ENCODE data around the gene MMP15. TPM values are rescaled to one million over a fixed set of nuclear protein-coding genes. Genes with fewer than 3 reads are reported as not detected.

The MMP15 gene
- total and polyA plus RNA-seq, 4 donors: 19.5 to 44.5 (median 29.4) TPM

GRCh38 chr16:58096249-58096648 is 70.7 kb downstream of the MMP15 start:
- WGBS, 2 donors: 49 to 75% methylated on average over 2 of the region's 2 CpGs
- no peak for TF ChIP-seq CTCF (IDR thresholded peaks at IDR 0.05; ENCODE audit: control extremely low read depth, extremely low read depth)
- Histone ChIP-seq H3K27me3 (ENCODE audit: control insufficient read depth in 3 of 3, insufficient read depth in 3 of 3, low read length in 2 of 3) (no peaks in the 10 kb centered on the region), H3K27ac (ENCODE audit: low read depth in 1 of 2, low read length in 1 of 2) (no peak overlapping the region), H3K36me3 (ENCODE audit: control insufficient read depth in 4 of 4, insufficient read depth in 4 of 4, low read length in 4 of 4) (no peaks in the 10 kb centered on the region), H3K4me3 (no peak overlapping the region), H3K9ac (ENCODE audit: insufficient read depth in 1 of 2, low read length in 2 of 2) (no peak overlapping the region), H3K4me1 (ENCODE audit: control insufficient read depth in 5 of 5, insufficient read depth in 5 of 5, low read length in 5 of 5) (peaks cover 0 to 7% (median 0%) of the 10 kb centered on the region in 5 donors), H3K9me3 (ENCODE audit: control insufficient read depth in 4 of 4, insufficient read depth in 3 of 4, low read length in 3 of 4) (no peaks in the 10 kb centered on the region)
- no peak for ATAC-seq (ENCODE audit: insufficient read depth, low FRiP score)
- DNase-seq: no peak

Small RNAs within 50 kb of the gene (small RNA-seq; reads per million reads assigned to genes)
- gene RF00019 (ENCODE audit: low replicate concordance): not detected

Other genes with a start within 250 kb of the MMP15 start
- 100 to 1,000 TPM in 1 of 2 donors, 10 to 100 TPM in 1; 84.6 to 137 TPM for gene KIFC3, start 223.3 kb upstream of the MMP15 start, total RNA-seq
- 10 to 100 TPM; 65.9 to 94.5 TPM for gene KIFC3, start 223.3 kb upstream of the MMP15 start, polyA plus RNA-seq
- gene CNGB1, start 54.6 kb upstream of the MMP15 start, total RNA-seq: under 1 TPM; 0.14 to 0.43 TPM
- gene CNGB1, start 54.6 kb upstream of the MMP15 start, polyA plus RNA-seq: under 1 TPM; 0.18 to 0.21 TPM
- 10 to 100 TPM in 1 of 2 donors, 1 to 10 TPM in 1; 6.0 to 15.3 TPM for gene ZNF319, start 25.1 kb upstream of the MMP15 start, total RNA-seq
- gene ZNF319, start 25.1 kb upstream of the MMP15 start, polyA plus RNA-seq: 10 to 100 TPM in 1 of 2 donors, 1 to 10 TPM in 1; 6.2 to 13.0 TPM
- gene USB1, start 24.3 kb upstream of the MMP15 start, total RNA-seq: 10 to 100 TPM; 14.7 to 54.8 TPM
- 10 to 100 TPM; 22.7 to 72.7 TPM for gene USB1, start 24.3 kb upstream of the MMP15 start, polyA plus RNA-seq
- gene CFAP20, start 103.6 kb downstream of the MMP15 start, total RNA-seq: 10 to 100 TPM; 31.9 to 86.3 TPM
- 10 to 100 TPM; 20.6 to 37.5 TPM for gene CFAP20, start 103.6 kb downstream of the MMP15 start, polyA plus RNA-seq
- 10 to 100 TPM; 52.6 to 74.7 TPM for gene CSNK2A2, start 172.4 kb downstream of the MMP15 start, total RNA-seq
- gene CSNK2A2, start 172.4 kb downstream of the MMP15 start, polyA plus RNA-seq: 10 to 100 TPM; 18.6 to 29.3 TPM

Data from lung (tissue), 13 donors.